Measurements from ENCODE around the gene PLXDC1. TPM values are rescaled to one million over a fixed set of nuclear protein-coding genes. Genes with fewer than 3 reads are reported as not detected.

Gene PLXDC1
- total RNA-seq, 2 experiments from 2014 or later, result 1.7 to 2.4 TPM

GRCh38 chr17:39183720-39184119, 32.3 kb upstream of the PLXDC1 start:
- intact Hi-C loops (cut with micrococcal nuclease), result no loop called here
- no peaks in the 10 kb centered on the region for H3K4me1 Mint-ChIP-seq (ENCODE audit: low read depth)
- H3K27me3 Mint-ChIP-seq, result no peaks in the 10 kb centered on the region
- ChIA-PET CTCF (interaction anchor here (0.8 to 1.3 kb wide), 2 partner anchors 9 to 19 kb away, joined by 7 to 19 read pairs; no protein-coding TSS in a partner anchor), POLR2A (interaction anchor here (2.0 kb wide), 1 partner anchor 9 kb away, joined by 6 read pairs; no protein-coding TSS in a partner anchor)
- ATAC-seq (no peak), DNase-seq (no peak)
- peaks cover 16% of the 10 kb centered on the region for H3K36me3 Mint-ChIP-seq (ENCODE audit: low read depth)
- no peak overlapping the region for H3K27ac Mint-ChIP-seq
- no peak overlapping the region for H3K4me3 Mint-ChIP-seq
- no peaks in the 10 kb centered on the region for H3K9me3 Mint-ChIP-seq
- TF ChIP-seq CTCF (IDR thresholded peaks at IDR 0.05), result no peak

- H3K4me3 Mint-ChIP-seq, result no peak overlapping the region
- TF ChIP-seq CTCF (IDR thresholded peaks at IDR 0.05), result no peak
- no peak overlapping the region for H3K27ac Mint-ChIP-seq
- DNase-seq (no peak), ATAC-seq (no peak)
- H3K4me1 Mint-ChIP-seq (ENCODE audit: low read depth), result no peaks in the 10 kb centered on the region
- ChIA-PET POLR2A (interaction anchor here (0.8 to 2.0 kb wide), 4 partner anchors 9 to 21 kb away, joined by 3 to 6 read pairs (median 4); no protein-coding TSS in a partner anchor), CTCF (interaction anchor here (0.8 to 1.3 kb wide), 3 partner anchors 8 to 53 kb away, joined by 4 to 19 read pairs (median 7); no protein-coding TSS in a partner anchor)
- intact Hi-C loops (cut with micrococcal nuclease), result no loop called here
- H3K27me3 Mint-ChIP-seq, result no peaks in the 10 kb centered on the region
- H3K36me3 Mint-ChIP-seq (ENCODE audit: low read depth), result peaks cover 16% of the 10 kb centered on the region
- no peaks in the 10 kb centered on the region for H3K9me3 Mint-ChIP-seq
Measured at GRCh38 chr17:39183045-39183444, 31.6 kb upstream of the PLXDC1 start.

- no peak for TF ChIP-seq CTCF (IDR thresholded peaks at IDR 0.05)
- Mint-ChIP-seq H3K27ac (no peak overlapping the region), H3K27me3 (no peaks in the 10 kb centered on the region), H3K9me3 (no peaks in the 10 kb centered on the region), H3K4me3 (no peak overlapping the region), H3K4me1 (ENCODE audit: low read depth) (no peaks in the 10 kb centered on the region), H3K36me3 (ENCODE audit: low read depth) (peaks cover 15% of the 10 kb centered on the region)
- intact Hi-C loops (cut with micrococcal nuclease), result no loop called here
- DNase-seq, result no peak
- POLR2A ChIA-PET, result no interaction called here
- CTCF ChIA-PET, result no interaction called here
- ATAC-seq, result no peak
Measured at GRCh38 chr17:39181303-39181702, 29.9 kb upstream of the PLXDC1 start.

GRCh38 chr17:39178536-39178935, 27.1 kb upstream of the PLXDC1 start:
- ChIA-PET POLR2A (no interaction called here), CTCF (interaction anchor here (0.8 to 1.6 kb wide), 3 partner anchors 13 to 196 kb away, joined by 3 to 4 read pairs (median 3); no protein-coding TSS in a partner anchor)
- DNase-seq, result no peak
- Mint-ChIP-seq H3K27ac (no peak overlapping the region), H3K27me3 (no peaks in the 10 kb centered on the region), H3K4me3 (no peak overlapping the region), H3K9me3 (no peaks in the 10 kb centered on the region), H3K36me3 (ENCODE audit: low read depth) (peaks cover 20% of the 10 kb centered on the region), H3K4me1 (ENCODE audit: low read depth) (peaks cover 5% of the 10 kb centered on the region)
- no peak for TF ChIP-seq CTCF (IDR thresholded peaks at IDR 0.05)
- intact Hi-C loops (cut with micrococcal nuclease), result no loop called here
- no peak for ATAC-seq

GRCh38 chr17:39177256-39177655, 25.8 kb upstream of the PLXDC1 start:
- Mint-ChIP-seq H3K27me3 (no peaks in the 10 kb centered on the region), H3K36me3 (ENCODE audit: low read depth) (peaks cover 12% of the 10 kb centered on the region), H3K27ac (no peak overlapping the region), H3K4me1 (ENCODE audit: low read depth) (peaks cover 10% of the 10 kb centered on the region), H3K9me3 (no peaks in the 10 kb centered on the region), H3K4me3 (no peak overlapping the region)
- intact Hi-C loops (cut with micrococcal nuclease), result no loop called here
- POLR2A ChIA-PET, result interaction anchor here (1.6 kb wide), 1 partner anchor 23 kb away, joined by 4 read pairs; no protein-coding TSS in a partner anchor
- CTCF ChIA-PET, result interaction anchor here (1.6 to 5.4 kb wide), 3 partner anchors 13 to 194 kb away, joined by 4 to 151 read pairs (median 66); partner anchors contain the start of gene ARL5C
- ATAC-seq, result no peak
- peak; percentile 18 for DNase-seq
- no peak for TF ChIP-seq CTCF (IDR thresholded peaks at IDR 0.05)

Measured in activated CD8-positive, alpha-beta T cell treated with anti-CD3 and anti-CD28 coated beads for 36 hours (primary cell).